K562 (cell line): ENCODE measurements around the gene KIAA0040. TPM values are rescaled to one million over a fixed set of nuclear protein-coding genes. Genes with fewer than 3 reads are reported as not detected.

Source experiments
- ATAC-seq: fragments of 200-7000 bp; cut with Tn5 transposase; 3 replicates; pipeline ENCODE4 v1.9.1; 2020; ENCODE audit warnings: moderate library complexity
- BruUV-seq: library from RNA; stranded (reverse); fragments of 400-500 nt; replicated peaks from 2 replicates; lab custom pipeline; 2021; lab: Mats Ljungman, UMichigan
- CTCF ChIA-PET: fragments of 300-600 bp; formaldehyde crosslinking; extraction: SDS; loops from one replicate; lab custom pipeline; 2021; ENCODE audit warnings: low intra/inter-chr PET ratio; lab: Yijun Ruan, JAX
- POLR2A ChIA-PET: fragments of 300-600, 350-650 bp; sonication (Branson Sonifier 250); formaldehyde crosslinking; extraction: SDS; loops from one replicate; lab custom pipeline; 2021; ENCODE audit warnings: antibody characterized with exemption, inconsistent platforms; lab: Yijun Ruan, JAX
- DNase-seq, 4 experiments: peaks; one replicate each; pipeline versions ENCODE4 v3.0.0 to v3.0.0-alpha.2; 2011 to 2018; ENCODE audit warnings: low spot score in 3 of 4, mixed read lengths in 3 of 4; ENCODE audit errors: extremely low read depth in 1 of 4
- FAIRE-seq: peaks from 2 replicates; lab custom pipeline; 2011; peaks lifted over from hg19 to GRCh38; lab: Jason Lieb, UNC
- H2AFZ ChIP-seq: 2 replicates; pipeline ENCODE4 v1.6.0; 2011; ENCODE audit warnings: low read depth, low read length, control low read depth, inconsistent platforms
- H3K27ac ChIP-seq: fragments of 200-600 bp; 3 replicates; pipeline ENCODE4 v1.8.0; 2011; ENCODE audit warnings: low read depth, mild to moderate bottlenecking, control low read depth, inconsistent platforms, low read length, moderate library complexity, mixed read lengths; ENCODE audit errors: extremely low read depth
- H3K27me3 ChIP-seq, 2 experiments: fragments of 300-600 bp in 1 of 2; 2 replicates in 1 of 2; 3 replicates in 1 of 2; pipeline versions ENCODE4 v1.6.0 to v1.8.0; 2011; ENCODE audit warnings: inconsistent platforms in 2 of 2, low read length in 2 of 2, mild to moderate bottlenecking in 1 of 2, mixed read lengths in 1 of 2, moderate library complexity in 1 of 2; ENCODE audit not compliant: control insufficient read depth in 2 of 2, insufficient read depth in 2 of 2
- H3K36me3 ChIP-seq: fragments of 300-600 bp; 3 replicates; pipeline ENCODE4 v1.8.0; 2011; ENCODE audit warnings: mild to moderate bottlenecking, low read length, inconsistent platforms; ENCODE audit not compliant: control insufficient read depth, insufficient read depth
- H3K4me1 ChIP-seq, 2 experiments: fragments of 200-600 bp in 1 of 2; replicated peaks in 1 of 2; 2 replicates in 1 of 2; 3 replicates in 1 of 2; pipeline versions ENCODE4 v1.5.1 to v1.8.0; 2011; ENCODE audit warnings: inconsistent platforms in 2 of 2, low read length in 2 of 2, mild to moderate bottlenecking in 1 of 2, mixed read lengths in 1 of 2, moderate library complexity in 1 of 2; ENCODE audit not compliant: control insufficient read depth in 2 of 2, insufficient read depth in 2 of 2
- H3K4me2 ChIP-seq: 2 replicates; pipeline ENCODE4 v1.6.1; 2011; ENCODE audit warnings: low read length, control low read depth, inconsistent platforms, mixed read lengths; ENCODE audit not compliant: insufficient read depth
- H3K4me3 ChIP-seq: fragments of 200-600 bp; sonication (generic), shearing (Covaris generic); 2 replicates; pipeline ENCODE4 v1.5.1; 2016; ENCODE audit warnings: control low read depth, inconsistent platforms
- H3K79me2 ChIP-seq: fragments of 200-600 bp; 3 replicates; pipeline ENCODE4 v1.8.0; 2011; ENCODE audit warnings: low read length, inconsistent platforms; ENCODE audit not compliant: control insufficient read depth, insufficient read depth
- H3K9ac ChIP-seq, 2 experiments: 2 replicates each; pipeline versions ENCODE4 v1.6.0 to v1.6.1; 2011; ENCODE audit warnings: low read depth in 2 of 2, low read length in 2 of 2, control low read depth in 1 of 2, inconsistent platforms in 1 of 2, mild to moderate bottlenecking in 1 of 2, mixed read lengths in 1 of 2; ENCODE audit not compliant: insufficient read depth in 1 of 2
- H3K9me1 ChIP-seq: one replicate; pipeline ENCODE4 v1.6.0; 2011; ENCODE audit warnings: inconsistent platforms, mild to moderate bottlenecking, low read length, moderate library complexity; ENCODE audit not compliant: control insufficient read depth, insufficient read depth
- H3K9me3 ChIP-seq: replicated peaks from 2 replicates; pipeline ENCODE4 v1.5.1; 2011; ENCODE audit warnings: low read depth, low read length, inconsistent platforms; ENCODE audit not compliant: control insufficient read depth, insufficient read depth
- H4K20me1 ChIP-seq: replicated peaks from 2 replicates; pipeline ENCODE4 v1.6.1; 2011; ENCODE audit warnings: low read length, inconsistent platforms, mixed read lengths; ENCODE audit not compliant: control insufficient read depth, insufficient read depth
- ARID4B ChIP-seq: sonication (generic); formaldehyde crosslinking; IDR thresholded peaks from 2 replicates; pipeline ENCODE4 v1.8.0; 2022; ENCODE audit warnings: mild to moderate bottlenecking, missing genetic modification reagents
- LEF1 ChIP-seq: fragments of 450-650 bp; IDR thresholded peaks from 2 replicates; pipeline ENCODE4 v1.6.1; 2016; ENCODE audit warnings: mild to moderate bottlenecking
- PHB2 ChIP-seq: fragments of 450-650 bp; IDR thresholded peaks from 2 replicates; pipeline ENCODE4 v1.6.1; 2017; ENCODE audit warnings: low read depth
- PHF20 ChIP-seq: fragments of 450-650 bp; IDR thresholded peaks from 2 replicates; pipeline ENCODE4 v1.6.1; 2018; ENCODE audit not compliant: partially characterized antibody
- PHF21A ChIP-seq: fragments of 450-650 bp; IDR thresholded peaks from 2 replicates; pipeline ENCODE4 v1.6.1; 2017; ENCODE audit warnings: low read depth, borderline replicate concordance
- RAD51 ChIP-seq: fragments of 450-650 bp; IDR thresholded peaks from 2 replicates; pipeline ENCODE4 v1.7.1; 2016; ENCODE audit warnings: low read depth, mild to moderate bottlenecking, borderline replicate concordance
- SIX5 ChIP-seq, 2 experiments: IDR thresholded peaks; 2 replicates each; pipeline ENCODE4 v1.6.1; 2011; ENCODE audit warnings: low read length in 2 of 2, borderline replicate concordance in 1 of 2, low read depth in 1 of 2, mild to moderate bottlenecking in 1 of 2, moderate library complexity in 1 of 2; ENCODE audit not compliant: insufficient read depth in 1 of 2
- TAF15 ChIP-seq: fragments of 200-400 bp; formaldehyde crosslinking; IDR thresholded peaks from 2 replicates; pipeline ENCODE4 v1.6.1; 2017; ENCODE audit warnings: mild to moderate bottlenecking, low read depth, low read length, moderate library complexity
- THRAP3 ChIP-seq: fragments of 450-650 bp; IDR thresholded peaks from 2 replicates; pipeline ENCODE4 v1.6.1; 2016; ENCODE audit warnings: mild to moderate bottlenecking, inconsistent platforms, borderline replicate concordance
- ZNF124 ChIP-seq: sonication (generic); formaldehyde crosslinking; IDR thresholded peaks from 2 replicates; pipeline ENCODE4 v1.8.1; 2022; ENCODE audit warnings: missing genetic modification reagents
- ZZZ3 ChIP-seq: fragments of 450-650 bp; IDR thresholded peaks from 2 replicates; pipeline ENCODE4 v1.6.1; 2016; ENCODE audit warnings: antibody characterized with exemption, mild to moderate bottlenecking, moderate library complexity
- WGBS: fragments of 100-300 bp; shearing (Covaris generic); methylation state at CpG from one replicate; pipeline ENCODE4 v1.1.6; 2016; ENCODE audit warnings: low coverage, mixed read lengths; ENCODE audit not compliant: insufficient coverage; ENCODE audit errors: missing lambda C conversion rate; 5-methylcytosine and 5-hydroxymethylcytosine counted together
- in situ Hi-C: fragments of 300-500 bp; cut with MboI; formaldehyde crosslinking; loops from 4 replicates; pipeline ENCODE4 v1.15.0; 2018; ENCODE audit warnings: inconsistent platforms, mixed read lengths
- intact Hi-C: fragments of 100-400 bp; cut with micrococcal nuclease; formaldehyde crosslinking; loops from 2 replicates; pipeline ENCODE4 v1.14.2; 2022
- polyA plus RNA-seq, 8 experiments: library from polyadenylated mRNA; depleted of rRNA in 4 of 8; stranded (reverse) in 5 of 8; unstranded in 3 of 8; fragments of >200 nt; fragmentation: Nextera tagmentation in 2 of 8; fragmentation: Illumina TruSeq in 1 of 8; extraction: Ambion mirVana in 2 of 8; extraction: Trizol in 1 of 8; gene quantifications; 2 replicates each; pipeline versions ENCODE4 v1.2.1 to v1.2.3, GENCODE V29; 2011 to 2014; ENCODE audit warnings: inconsistent platforms in 1 of 8, missing spikeins in 1 of 8
- total RNA-seq, 7 experiments: library from RNA; depleted of rRNA in 6 of 7; stranded (reverse); fragments of >200 nt in 6 of 7; fragmentation: Illumina TruSeq in 2 of 7; extraction: Trizol in 2 of 7; gene quantifications; 2 replicates each; pipeline versions ENCODE4 v1.2.1 to v1.2.3, GENCODE V29; 2011 to 2021; ENCODE audit warnings: low replicate concordance in 1 of 7

Gene KIAA0040
- total and polyA plus RNA-seq, 9 of the 15 experiments (the other 6 are each of a cell fraction or from before 2014, with no cell fraction given): 3.4 to 13.6 (median 7.1) TPM

GRCh38 chr1:175179837-175180590, 12.6 kb downstream of the KIAA0040 start:
- ATAC-seq (no peak), DNase-seq (no peak), FAIRE-seq (no peak)
- intact Hi-C loops: no loop called here
- Histone ChIP-seq H3K27ac (no peak overlapping the region), H3K9ac (no peak overlapping the region), H4K20me1 (no peaks in the 10 kb centered on the region; the same call in 1 of the 2 replicates), H3K9me3 (no peaks in the 10 kb centered on the region), H3K9me1 (no peaks in the 10 kb centered on the region), H2AFZ (no peak overlapping the region), H3K27me3 (no peaks in the 10 kb centered on the region), H3K79me2 (no peaks in the 10 kb centered on the region), H3K36me3 (no peaks in the 10 kb centered on the region), H3K4me3 (no peak overlapping the region), H3K4me1 (peaks cover 11 to 14% of the 10 kb centered on the region in 2 experiments; a peak in 3 of 5 replicates), H3K4me2 (no peak overlapping the region)
- WGBS: 44% methylated on average over 2 of the region's 2 CpGs
- ChIA-PET POLR2A (interaction anchor here (0.6 to 4.6 kb wide), 5 partner anchors 8 to 1015 kb away, joined by 3 to 24 read pairs (median 4); no protein-coding TSS in a partner anchor), CTCF (no interaction called here)
- in situ Hi-C loops: no loop called here
- BruUV-seq: no TSS peak
- TF ChIP-seq TAF15 (no peak), PHF20 (no peak), PHB2 (no peak), SIX5 (IDR thresholded peaks at IDR 0.05; ENCODE audit: borderline replicate concordance in 1 of 2, insufficient read depth in 1 of 2, low read depth in 1 of 2, low read length in 2 of 2) (no peak)

- Histone ChIP-seq H3K9me3 (no peaks in the 10 kb centered on the region), H3K27ac (no peak overlapping the region), H3K4me3 (no peak overlapping the region), H3K4me2 (no peak overlapping the region), H3K9me1 (no peaks in the 10 kb centered on the region), H3K27me3 (no peaks in the 10 kb centered on the region), H2AFZ (no peak overlapping the region), H3K79me2 (no peaks in the 10 kb centered on the region), H3K36me3 (no peaks in the 10 kb centered on the region), H3K4me1 (peaks cover 11 to 21% of the 10 kb centered on the region in 2 experiments; a peak in 3 of 5 replicates), H4K20me1 (no peaks in the 10 kb centered on the region; the same call in 1 of the 2 replicates), H3K9ac (no peak overlapping the region)
- CTCF ChIA-PET: no interaction called here
- no peak for DNase-seq
- intact Hi-C loops (no loop called here), in situ Hi-C loops (no loop called here)
- BruUV-seq: no TSS peak
- no peak for FAIRE-seq
- POLR2A ChIA-PET: interaction anchor here (0.6 to 4.6 kb wide), 3 partner anchors 9 to 164 kb away, joined by 3 to 24 read pairs (median 5); partner anchors contain the start of gene KIAA0040
- no peak for ATAC-seq
- WGBS: 14% methylated on average over 3 of the region's 3 CpGs
- TF ChIP-seq THRAP3 (no peak), ZNF124 (CRISPR knock-in tag) (no peak), ZZZ3 (no peak), LEF1 (no peak), ARID4B (no peak), PHF21A (no peak), RAD51 (no peak)
These were observed 14.1 kb downstream of the KIAA0040 start for GRCh38 chr1:175178456-175178855.
